ENCODE data around the gene ZBTB8OS.
"Not testable (repeated sequence)": the region's sequence is repeated elsewhere in the genome, so short reads cannot be mapped to it uniquely, and the experiment has no call there.

Gene ZBTB8OS

GRCh38 chr1:32650248-32650751 is at the start of gene ZBTB8OS:
Gene ZBTB8OS, minus strand, starts transcription at chr1:32650550. Its CDS starts 21 bp downstream, at chr1:32650529.
- peak; percentile 75 for DNase-seq

GRCh38 chr1:32696996-32697395 is 46.6 kb upstream of the ZBTB8OS start:
- not testable (repeated sequence) for DNase-seq

GRCh38 chr1:32696041-32696440 is 45.7 kb upstream of the ZBTB8OS start:
- no peak for DNase-seq

- no peak for DNase-seq
Observed at GRCh38 chr1:32695098-32695904, 45.0 kb upstream of the ZBTB8OS start.

GRCh38 chr1:32693455-32694174 is 43.3 kb upstream of the ZBTB8OS start:
- DNase-seq = no peak

GRCh38 chr1:32686387-32686786 is 36.0 kb upstream of the ZBTB8OS start:
- DNase-seq = no peak

GRCh38 chr1:32685498-32685897 is 35.1 kb upstream of the ZBTB8OS start:
- no peak for DNase-seq

GRCh38 chr1:32684167-32684811 is 33.9 kb upstream of the ZBTB8OS start:
- DNase-seq = no peak

- DNase-seq = no peak
Observed at GRCh38 chr1:32683397-32683796, 33.0 kb upstream of the ZBTB8OS start.

- DNase-seq = no peak
Observed at GRCh38 chr1:32681999-32682398, 31.6 kb upstream of the ZBTB8OS start.

GRCh38 chr1:32681509-32681908 is 31.2 kb upstream of the ZBTB8OS start:
- no peak for DNase-seq

- no peak for DNase-seq
Observed at GRCh38 chr1:32680642-32681041, 30.3 kb upstream of the ZBTB8OS start.

GRCh38 chr1:32679993-32680392 is 29.6 kb upstream of the ZBTB8OS start:
- not testable (repeated sequence) for DNase-seq

GRCh38 chr1:32676945-32677344 is 26.6 kb upstream of the ZBTB8OS start:
- DNase-seq = no peak

- DNase-seq = not testable (repeated sequence)
Observed at GRCh38 chr1:32668716-32669115, 18.4 kb upstream of the ZBTB8OS start.

GRCh38 chr1:32666901-32667566 is 16.7 kb upstream of the ZBTB8OS start:
- no peak for DNase-seq

GRCh38 chr1:32665915-32666314 is 15.6 kb upstream of the ZBTB8OS start:
- DNase-seq = no peak

GRCh38 chr1:32659581-32659980 is 9.2 kb upstream of the ZBTB8OS start:
- no peak for DNase-seq

- no peak for DNase-seq
Observed at GRCh38 chr1:32652244-32652962, 2.1 kb upstream of the ZBTB8OS start.

GRCh38 chr1:32651461-32652073 is 1.2 kb upstream of the ZBTB8OS start:
- peak; percentile 18 for DNase-seq

- peak; percentile 85 for DNase-seq
Observed at GRCh38 chr1:32650752-32651460, 556 bp upstream of the ZBTB8OS start, which contains the start of gene RBBP4. Gene RBBP4, plus strand, starts transcription at chr1:32651208. Its CDS starts 99 bp downstream, at chr1:32651307.

All from NCI-H510A (cell line).